PC-9 (cell line): ENCODE data around the gene ST3GAL6.

Source experiments
- CTCF ChIP-seq: fragments of 200-600 bp; sonication (generic); conservative IDR thresholded peaks from 2 replicates; pipeline ENCODE4 v1.6.1; 2017; ENCODE audit warnings: mixed run types, antibody characterized with exemption, mild to moderate bottlenecking, moderate library complexity
- EZH2 ChIP-seq: fragments of 200-600 bp; sonication (generic); IDR thresholded peaks from 2 replicates; pipeline ENCODE4 v1.8.0; 2017; ENCODE audit warnings: antibody characterized with exemption, low read depth

GRCh38 chr3:98744283-98744682 lies 18.9 kb upstream of the ST3GAL6 start:
- no peak for TF ChIP-seq CTCF
- TF ChIP-seq EZH2 = no peak
